ENCODE data around the gene GLIS1.

DNA sequence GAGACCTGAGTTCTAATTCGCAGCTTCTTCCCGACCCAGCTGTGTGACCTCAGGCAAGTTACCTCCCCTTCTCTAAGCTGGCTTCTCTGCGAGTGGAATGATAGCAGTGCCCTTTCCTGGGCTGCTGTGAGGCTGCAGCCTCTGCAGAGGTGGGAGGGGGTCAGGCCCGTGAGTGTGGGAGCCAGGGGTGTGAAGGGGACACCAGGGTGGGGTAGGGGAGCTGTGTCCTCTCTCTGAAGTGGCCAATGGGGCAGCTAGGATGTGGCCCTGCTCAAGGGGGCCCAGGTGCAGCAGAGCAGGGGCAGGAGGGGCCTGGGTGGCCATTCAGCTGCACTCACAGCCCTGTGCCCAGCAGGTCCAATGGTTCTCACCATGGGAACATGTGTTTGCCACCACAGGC lies 255.3 kb downstream of the GLIS1 start:
- TF ChIP-seq HDGF (IDR thresholded peaks at IDR 0.05; ENCODE audit: borderline replicate concordance) (no peak), ELF4 (IDR thresholded peaks at IDR 0.05) (no peak), PKNOX1 (IDR thresholded peaks at IDR 0.05) (no peak), SUZ12 (IDR thresholded peaks at IDR 0.05) (no peak), SP1 (IDR thresholded peaks at IDR 0.05) (no peak), BHLHE40 (IDR thresholded peaks at IDR 0.05; ENCODE audit: borderline replicate concordance) (no peak), L3MBTL2 (conservative IDR thresholded peaks at IDR 0.05) (no peak), FOXM1 (IDR thresholded peaks at IDR 0.05; ENCODE audit: borderline replicate concordance) (no peak), ZNF384 (IDR thresholded peaks at IDR 0.05) (no peak), CTBP1 (IDR thresholded peaks at IDR 0.05; ENCODE audit: borderline replicate concordance) (no peak), LEF1 (IDR thresholded peaks at IDR 0.05; ENCODE audit: borderline replicate concordance) (no peak), TARDBP (IDR thresholded peaks at IDR 0.05) (no peak), ARNT (IDR thresholded peaks at IDR 0.05) (no peak)
